HG03558 (cell line): ENCODE data around the gene PSMC4.

Source experiments
- ATAC-seq: cut with Tn5 transposase; IDR thresholded peaks from one replicate; pipeline ENCODE4 v1.9.1; 2021; ENCODE audit warnings: moderate number of reproducible peaks; ENCODE audit not compliant: unreplicated experiment; ENCODE audit errors: extremely low read depth

The PSMC4 gene

GRCh38 chr19:39983695-39984300, 12.8 kb downstream of the PSMC4 start:
- no peak for ATAC-seq

GRCh38 chr19:39986643-39987042, 15.7 kb downstream of the PSMC4 start:
- ATAC-seq = no peak

- no peak for ATAC-seq
Measured at GRCh38 chr19:39987167-39987566, 16.2 kb downstream of the PSMC4 start.

DNA sequence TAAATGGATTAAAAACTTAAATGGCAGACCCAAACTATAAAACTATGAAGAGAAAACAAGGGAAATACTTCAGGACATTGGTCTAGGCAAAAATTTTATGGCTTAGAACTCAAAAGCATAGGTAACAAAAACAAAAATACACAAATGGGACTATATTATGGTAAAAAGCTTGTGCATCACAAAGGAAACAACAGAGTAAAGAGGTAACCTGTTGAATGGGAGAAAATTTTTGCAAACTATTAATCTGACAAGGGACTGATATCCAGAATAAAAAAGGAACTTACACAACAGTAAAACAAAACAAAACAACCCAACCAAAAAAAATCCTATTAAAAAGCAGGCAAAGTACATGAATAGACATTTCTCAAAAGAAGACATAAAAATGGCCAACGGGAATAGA, 16.6 kb downstream of the PSMC4 start:
- no peak for ATAC-seq

GRCh38 chr19:39993605-39994004, 22.6 kb downstream of the PSMC4 start:
- no peak for ATAC-seq

GRCh38 chr19:39994361-39994760, 23.4 kb downstream of the PSMC4 start:
- no peak for ATAC-seq

DNA sequence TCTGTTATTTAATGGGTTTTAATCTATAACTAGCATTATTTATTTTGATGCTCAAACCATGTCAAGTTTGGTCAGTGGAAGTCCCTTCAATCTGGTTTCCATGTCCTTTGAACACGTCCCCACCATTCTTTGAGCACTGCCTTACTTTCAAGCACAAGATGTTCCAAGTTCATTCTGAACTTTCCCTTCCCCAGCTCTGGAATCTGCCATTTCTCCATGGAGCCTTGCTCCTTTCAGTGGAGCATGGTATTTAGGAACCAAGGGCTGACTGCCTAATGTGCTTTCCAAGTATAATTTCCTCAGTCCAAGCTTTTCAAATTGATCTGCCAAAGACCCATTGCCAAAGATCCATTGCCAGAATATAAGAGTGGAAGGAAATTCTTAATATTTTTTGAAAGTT, 24.8 kb downstream of the PSMC4 start:
- ATAC-seq = no peak

- ATAC-seq = peak; percentile 23
Measured at GRCh38 chr19:39996218-39996810, 25.3 kb downstream of the PSMC4 start.

DNA sequence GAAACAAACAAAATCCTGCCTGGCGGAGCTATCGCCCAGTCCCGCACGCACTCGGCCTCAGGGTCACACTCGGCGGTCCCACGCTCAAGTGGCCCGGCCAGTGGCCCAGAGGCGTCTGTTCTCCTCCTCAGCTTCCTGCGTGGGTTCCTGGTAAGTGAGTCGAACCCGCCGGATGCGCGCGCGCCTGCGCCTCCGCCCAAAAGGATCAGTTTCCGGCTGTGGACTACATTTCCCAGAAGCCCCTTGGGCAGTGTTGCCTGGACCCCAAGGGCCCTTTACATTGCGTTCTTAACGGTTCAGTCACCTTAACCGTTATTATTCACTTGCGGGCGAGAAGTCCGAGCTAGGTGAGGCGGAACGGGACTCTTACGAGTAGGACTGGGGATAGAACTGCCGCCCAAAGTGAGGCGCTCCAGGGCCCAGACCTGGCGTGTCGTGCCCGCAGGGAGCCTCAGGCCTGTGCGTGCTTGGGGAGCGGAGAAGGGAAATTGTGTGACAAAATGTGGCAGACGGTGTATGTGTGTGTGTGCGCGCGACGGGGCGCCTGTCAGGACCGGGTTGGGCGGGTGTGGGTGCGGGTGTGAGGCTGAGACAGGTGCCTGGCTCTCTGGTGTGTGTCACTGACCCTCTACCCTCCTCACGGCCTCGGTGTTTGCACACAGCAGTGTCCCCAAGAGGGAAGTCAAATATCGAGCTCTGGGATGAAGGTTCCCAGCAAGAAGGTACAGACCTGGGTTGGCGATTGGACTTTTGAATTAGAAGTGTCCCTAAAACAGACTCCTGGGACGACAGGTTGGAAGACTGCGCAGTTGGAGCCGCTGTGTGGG, 26.1 kb downstream of the PSMC4 start, which contains the start of gene ZNF546:
TSS of gene ZNF546 (plus strand) at position 250 of the 827 bp plus-strand sequence. CDS start 1,267 bp downstream, outside the sequence.
- peak; percentile 45 for ATAC-seq

- no peak for ATAC-seq
Measured at GRCh38 chr19:39997638-39998216, 26.8 kb downstream of the PSMC4 start.

GRCh38 chr19:39998501-39998900, 27.5 kb downstream of the PSMC4 start:
- ATAC-seq = no peak

GRCh38 chr19:40005691-40006272, 34.8 kb downstream of the PSMC4 start:
- ATAC-seq = no peak

DNA sequence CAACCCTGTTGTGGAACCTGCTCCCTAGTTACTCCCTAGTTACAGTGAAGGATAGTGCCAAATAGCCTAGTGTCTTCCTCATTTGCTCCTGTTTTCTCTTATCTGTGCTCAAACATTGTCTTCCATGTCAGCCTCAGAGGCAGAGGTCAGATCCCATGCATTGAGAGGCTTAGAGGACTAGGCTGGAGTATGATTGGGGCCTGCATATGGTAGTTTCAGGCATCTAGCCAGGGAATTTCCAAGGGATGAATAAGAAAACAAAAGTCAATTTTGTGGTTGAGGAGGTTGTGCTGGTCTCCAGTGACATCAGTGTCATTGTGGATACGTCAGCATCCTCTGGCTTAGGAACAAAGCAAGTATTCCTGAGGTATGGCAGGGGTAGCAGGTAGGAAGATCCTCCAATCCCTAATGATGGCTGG, 35.3 kb downstream of the PSMC4 start:
- no peak for ATAC-seq

DNA sequence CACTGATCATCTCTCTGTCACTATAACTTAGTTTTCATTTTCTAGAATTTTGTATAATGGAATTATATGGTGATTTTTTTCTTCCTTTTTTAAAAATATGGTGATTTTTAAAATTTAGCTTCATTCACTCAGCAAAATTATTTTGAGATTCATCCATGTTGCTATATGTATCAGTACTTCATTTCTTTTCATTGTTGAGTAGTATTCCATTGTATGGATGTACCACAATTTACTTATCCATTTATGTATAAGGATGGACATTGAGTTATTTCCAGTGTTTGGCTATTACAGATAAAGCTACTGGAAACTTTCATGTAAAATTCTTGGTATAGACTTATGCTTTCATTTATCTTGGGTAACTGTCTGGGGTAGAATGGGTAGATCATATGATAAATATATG, 38.7 kb downstream of the PSMC4 start:
- ATAC-seq = no peak

GRCh38 chr19:40013991-40014390, 43.0 kb downstream of the PSMC4 start:
- no peak for ATAC-seq

GRCh38 chr19:40023969-40024368, 53.0 kb downstream of the PSMC4 start:
- no peak for ATAC-seq

DNA sequence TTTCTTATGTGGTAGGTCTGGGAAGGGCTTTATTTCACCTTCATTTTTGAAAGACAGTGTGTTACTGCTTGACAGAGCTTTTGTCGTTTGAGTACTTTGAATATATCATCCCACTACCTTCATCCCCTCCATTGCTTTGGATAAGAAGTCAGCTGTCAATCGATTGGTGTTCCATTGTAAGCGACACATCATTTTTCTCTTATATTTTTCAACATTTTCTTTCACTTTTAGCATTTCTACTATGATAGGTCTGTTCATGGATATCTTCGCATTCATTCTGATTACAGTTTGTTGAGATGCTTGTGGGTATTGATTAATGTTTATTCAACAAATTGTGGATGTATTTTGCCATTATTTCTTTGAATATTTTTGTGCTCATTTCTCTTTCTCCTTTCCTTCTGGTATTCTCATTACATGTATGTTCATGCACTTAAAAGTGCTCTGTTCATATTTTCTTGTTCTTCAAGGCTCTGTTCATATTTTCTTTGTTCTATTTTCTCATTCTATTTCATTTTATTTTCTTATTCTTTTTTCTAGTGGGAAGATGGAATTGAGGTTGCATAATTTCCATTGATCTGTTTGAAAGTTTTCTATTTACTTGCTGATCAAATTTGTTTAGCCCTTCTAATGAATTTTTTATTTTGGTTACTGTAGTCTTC, 55.1 kb downstream of the PSMC4 start:
- ATAC-seq = no peak

DNA sequence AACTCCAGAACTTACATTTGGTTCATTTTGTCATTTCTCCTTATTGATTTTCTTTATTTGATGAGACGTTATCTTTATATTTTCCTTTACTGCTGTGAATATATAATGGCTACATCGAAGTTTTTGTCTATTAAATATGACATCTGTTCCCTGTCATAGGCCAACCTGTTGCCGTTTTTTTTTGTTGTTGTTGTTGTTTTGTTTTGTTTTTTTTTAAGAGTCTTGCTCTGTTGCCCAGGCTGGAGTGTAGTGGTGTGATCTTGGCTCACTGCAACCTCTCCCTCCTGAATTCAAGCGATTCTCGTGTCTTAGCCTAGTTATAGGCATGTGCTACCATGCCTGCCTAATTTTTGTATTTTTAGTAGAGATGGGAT, 55.6 kb downstream of the PSMC4 start:
- no peak for ATAC-seq
